Stimulated activated CD8-positive, alpha-beta memory T cell treated with anti-CD3 and anti-CD28 coated beads, Interleukin-12 subunit alpha, Interleukin-12 subunit beta, amount 100 ng/mL, for 4 hours (primary cell): ENCODE measurements around the gene ZAR1L.

Experiments
- DNase-seq: peaks from one replicate; pipeline ENCODE4 v3.0.0-alpha.2; 2020; ENCODE audit warnings: low read depth

The ZAR1L gene

DNA sequence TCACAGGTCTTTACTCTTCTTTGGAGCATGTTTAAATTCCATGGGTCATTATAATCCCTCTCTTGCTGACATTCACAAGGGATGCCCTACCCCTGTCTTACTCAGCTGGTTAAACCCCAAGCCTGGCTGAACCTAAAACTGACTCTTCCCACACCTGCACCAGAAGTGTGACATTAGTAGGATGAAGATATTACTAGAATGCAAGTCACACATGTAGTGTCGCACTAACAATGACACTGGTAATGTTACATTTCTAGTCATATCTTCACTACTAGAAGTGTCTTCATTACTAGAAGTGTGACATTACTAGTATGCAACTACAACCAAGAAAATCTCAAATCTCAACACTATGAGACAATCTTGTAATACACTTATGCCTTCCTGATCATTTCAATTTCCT is 14.2 kb downstream of the ZAR1L start:
- no peak for DNase-seq

DNA sequence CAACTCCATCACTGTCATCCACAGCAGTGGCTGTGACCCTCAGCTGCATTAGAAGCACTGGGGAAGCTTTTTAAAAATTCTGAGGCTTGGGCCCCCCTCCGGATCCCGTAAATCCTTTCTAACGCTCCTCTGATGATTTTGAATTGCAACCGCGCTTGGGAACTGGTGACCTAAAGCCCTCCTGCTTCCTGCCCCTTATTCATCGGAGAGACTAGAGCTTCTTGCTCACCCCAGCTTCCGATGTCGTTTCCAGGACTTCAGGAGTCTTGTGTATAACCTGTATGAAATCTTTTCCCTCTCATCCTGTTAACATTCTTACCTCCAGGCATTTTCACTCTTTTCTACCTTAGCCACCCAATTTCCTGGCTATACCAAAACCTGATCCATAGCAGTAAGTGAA is 14.8 kb downstream of the ZAR1L start:
- no peak for DNase-seq

DNA sequence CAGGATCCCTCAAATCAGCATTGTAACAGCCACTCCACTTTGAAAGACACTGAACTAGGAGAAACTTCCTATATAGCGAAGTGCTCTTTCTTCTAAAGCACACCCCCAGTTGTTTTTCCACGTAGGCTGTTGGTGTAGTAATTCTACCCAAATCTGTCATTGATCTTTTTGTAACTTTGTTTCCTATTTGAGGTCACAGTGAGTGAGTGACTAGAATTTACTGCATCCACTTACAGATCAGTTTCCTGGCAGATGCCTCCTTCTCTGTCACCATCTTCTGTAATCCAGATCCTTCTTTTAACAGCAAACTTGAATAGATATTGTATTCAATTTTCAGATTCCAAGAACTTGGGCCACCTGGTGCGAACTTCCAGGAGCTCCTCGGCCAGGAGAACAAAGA is 15.3 kb downstream of the ZAR1L start:
- DNase-seq: no peak

- no peak for DNase-seq
Observed at GRCh38 chr13:32298695-32299094, 16.5 kb downstream of the ZAR1L start.

- no peak for DNase-seq
Observed at GRCh38 chr13:32297206-32297605, 18.0 kb downstream of the ZAR1L start.

DNA sequence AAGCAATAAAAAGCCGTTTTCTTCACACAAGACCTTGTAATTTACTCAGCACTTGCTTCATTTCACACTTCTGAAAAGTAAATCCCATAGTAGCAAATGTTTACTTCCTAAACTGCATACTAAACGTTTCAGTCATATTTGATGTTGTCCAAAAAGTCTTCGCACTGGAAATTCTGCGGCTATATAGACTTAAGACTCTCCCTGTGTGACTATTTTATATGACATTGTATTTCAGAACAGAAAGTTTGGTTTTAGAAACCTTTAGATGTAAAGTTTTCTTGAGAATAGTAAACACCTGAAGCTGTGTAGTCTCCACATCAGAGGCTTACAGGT is 29.6 kb downstream of the ZAR1L start:
- DNase-seq: no peak

- DNase-seq: no peak
Observed at GRCh38 chr13:32284927-32285632, 30.1 kb downstream of the ZAR1L start.

DNA sequence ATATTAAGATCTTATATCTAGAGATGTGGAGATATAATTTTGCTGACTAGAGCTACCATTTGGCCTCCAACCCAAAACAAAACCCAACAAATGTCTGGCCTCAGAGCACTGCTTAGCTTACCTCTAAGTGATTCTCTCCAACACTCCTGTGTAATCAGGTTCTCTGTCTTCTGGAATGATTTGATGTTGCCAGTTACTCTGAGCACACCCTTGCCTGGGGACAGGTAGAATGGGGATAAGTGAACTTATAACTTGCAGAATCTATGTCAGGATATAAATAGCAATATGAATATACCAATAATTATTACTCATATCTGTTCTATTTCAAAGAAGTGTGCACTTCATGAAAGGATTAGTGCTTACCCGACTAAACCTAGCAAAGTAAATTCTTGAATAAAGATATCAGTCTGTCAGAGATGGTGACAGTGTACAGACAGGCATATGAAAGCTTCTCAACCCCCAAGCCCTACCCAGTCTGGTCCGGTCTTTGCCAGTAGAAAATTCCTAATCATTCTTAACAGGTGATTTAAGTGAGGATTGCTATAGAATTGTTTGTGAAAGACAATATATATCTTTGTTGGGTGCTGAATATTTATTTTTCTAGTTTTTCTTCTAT is 33.0 kb downstream of the ZAR1L start:
- DNase-seq: no peak

- no peak for DNase-seq
Observed at GRCh38 chr13:32281096-32281495, 34.1 kb downstream of the ZAR1L start.

DNA sequence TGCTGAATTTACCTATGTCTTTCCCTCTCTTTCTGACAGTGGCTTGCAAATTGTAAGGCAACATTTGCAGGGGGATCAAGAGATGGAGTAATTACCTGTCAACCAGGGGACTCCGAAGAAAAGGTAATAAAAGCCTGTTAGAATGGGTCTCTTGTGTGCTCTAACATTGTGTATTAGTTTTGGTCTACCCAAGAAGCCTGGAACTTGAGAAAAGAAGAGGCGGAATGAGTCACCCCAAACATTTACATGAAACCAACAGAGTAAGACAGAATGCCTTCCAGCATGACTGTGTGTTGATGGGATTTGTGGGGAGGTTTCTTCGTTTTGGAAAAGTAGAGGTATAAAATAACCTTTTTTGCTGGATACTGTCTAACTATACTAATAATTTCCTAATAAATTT is 36.7 kb downstream of the ZAR1L start:
- no peak for DNase-seq

GRCh38 chr13:32277839-32278238 is 37.3 kb downstream of the ZAR1L start:
- DNase-seq: no peak

DNA sequence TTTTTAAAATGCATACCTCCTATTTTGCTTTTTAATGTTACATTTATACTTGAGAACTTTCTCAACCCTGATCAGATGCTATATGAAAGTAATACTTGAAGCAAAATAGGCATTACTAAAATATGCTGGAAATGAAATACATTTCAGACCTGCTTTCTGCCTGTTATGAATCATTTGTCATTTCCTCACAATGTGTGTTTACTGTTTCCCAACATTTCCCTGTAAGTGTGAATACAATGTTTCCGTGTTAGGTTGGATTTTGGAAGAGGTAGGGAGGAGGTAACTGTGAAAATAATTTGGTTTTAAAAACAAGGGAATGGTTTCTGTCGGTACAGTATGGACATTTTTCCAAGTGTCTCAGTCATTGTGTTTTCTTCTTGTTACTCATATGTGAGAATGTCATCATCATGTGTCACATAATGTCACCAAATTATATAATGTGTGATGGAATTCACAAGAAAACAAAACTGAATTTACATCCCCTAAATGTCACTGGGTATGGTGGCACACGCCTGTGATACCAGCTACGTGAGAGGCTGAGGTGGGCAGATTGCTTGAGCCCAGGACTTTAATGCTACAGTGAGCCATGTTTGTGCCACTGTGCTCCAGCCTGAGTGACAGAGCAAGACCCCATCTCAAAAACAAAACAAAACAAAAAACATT is 43.0 kb downstream of the ZAR1L start:
- DNase-seq: no peak

GRCh38 chr13:32267836-32268439 is 47.2 kb downstream of the ZAR1L start:
- DNase-seq: no peak

GRCh38 chr13:32266130-32266529 is 49.0 kb downstream of the ZAR1L start:
- DNase-seq: no peak

DNA sequence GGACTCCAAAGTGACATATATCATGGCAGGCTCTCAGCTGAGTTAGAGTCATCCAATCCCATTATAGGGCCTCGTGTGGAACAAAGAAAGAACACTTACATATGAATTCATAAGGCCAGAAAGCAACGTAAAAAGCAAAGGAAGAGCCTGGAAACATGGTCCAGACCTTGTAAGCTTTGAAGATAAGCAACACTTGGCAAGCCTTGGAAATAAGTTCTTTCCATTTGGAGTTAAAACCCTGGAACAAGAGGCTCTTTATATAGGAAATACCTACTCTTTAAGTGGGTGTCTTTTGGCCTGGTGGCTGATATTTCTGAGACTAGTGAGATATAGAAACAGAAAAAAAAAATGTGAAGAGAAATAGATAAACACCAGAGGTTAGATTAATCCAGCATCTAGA is 49.4 kb downstream of the ZAR1L start:
- no peak for DNase-seq

- DNase-seq: no peak
Observed at GRCh38 chr13:32264407-32264806, 50.8 kb downstream of the ZAR1L start.

GRCh38 chr13:32262619-32263018 is 52.5 kb downstream of the ZAR1L start:
- DNase-seq: no peak

GRCh38 chr13:32262165-32262564 is 53.0 kb downstream of the ZAR1L start:
- no peak for DNase-seq

GRCh38 chr13:32261567-32261966 is 53.6 kb downstream of the ZAR1L start:
- no peak for DNase-seq

DNA sequence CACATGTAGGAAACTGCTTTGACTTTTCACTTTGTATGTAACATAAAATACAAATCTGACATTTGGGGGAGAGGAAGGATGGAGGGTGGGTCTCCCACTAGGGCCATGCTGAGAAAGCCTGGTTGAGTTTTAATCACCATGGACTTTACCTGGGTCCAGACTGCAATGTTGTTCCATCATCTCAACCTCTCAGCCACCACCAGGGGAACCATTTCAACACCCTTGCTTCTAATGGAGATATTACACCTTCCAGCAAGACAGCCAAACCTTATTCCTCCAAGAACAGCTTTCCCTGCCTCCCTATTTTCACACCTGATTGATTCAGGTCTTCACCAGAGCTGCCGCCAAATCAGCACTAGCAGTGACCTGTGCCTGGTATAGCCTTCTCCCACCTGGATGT is 56.0 kb downstream of the ZAR1L start:
- DNase-seq: no peak

DNA sequence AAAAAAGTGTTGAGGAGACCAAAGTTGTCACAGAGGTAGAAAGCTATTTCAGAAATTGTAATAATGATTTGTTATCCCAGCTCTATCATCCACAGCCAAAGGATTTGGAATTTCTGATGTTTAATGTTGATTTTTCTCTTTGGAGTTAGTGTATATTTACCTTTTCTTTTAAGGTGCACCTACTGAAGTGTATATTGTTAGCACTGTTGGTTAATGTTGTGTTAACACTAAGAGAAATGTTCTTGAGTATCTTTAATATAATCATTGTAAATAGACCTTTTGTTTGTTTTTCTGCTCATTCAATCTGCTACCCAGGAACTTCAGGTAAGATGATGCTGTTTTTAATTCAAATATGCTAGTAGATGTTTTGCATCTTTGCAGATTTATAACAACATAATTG is 57.5 kb downstream of the ZAR1L start:
- DNase-seq: no peak

DNA sequence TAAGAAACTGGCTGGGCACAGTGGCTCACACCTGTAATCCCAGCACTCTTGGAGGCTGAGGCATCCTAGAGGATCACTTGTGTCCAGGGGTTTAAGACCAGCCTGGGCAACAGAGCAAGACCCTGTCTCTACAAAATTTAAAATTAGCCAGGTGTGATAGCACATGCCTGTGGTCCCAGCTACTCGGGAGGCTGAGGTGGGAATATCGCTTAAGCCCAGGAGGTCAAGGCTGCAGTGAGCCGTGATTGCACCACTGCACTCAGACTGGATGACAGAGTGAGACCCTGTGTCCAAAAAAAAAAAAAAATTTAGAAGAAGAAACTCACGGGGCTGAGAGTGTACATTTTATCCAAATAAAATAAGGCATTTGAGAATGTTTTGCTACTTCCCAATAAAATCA is 58.9 kb downstream of the ZAR1L start:
- DNase-seq: no peak

DNA sequence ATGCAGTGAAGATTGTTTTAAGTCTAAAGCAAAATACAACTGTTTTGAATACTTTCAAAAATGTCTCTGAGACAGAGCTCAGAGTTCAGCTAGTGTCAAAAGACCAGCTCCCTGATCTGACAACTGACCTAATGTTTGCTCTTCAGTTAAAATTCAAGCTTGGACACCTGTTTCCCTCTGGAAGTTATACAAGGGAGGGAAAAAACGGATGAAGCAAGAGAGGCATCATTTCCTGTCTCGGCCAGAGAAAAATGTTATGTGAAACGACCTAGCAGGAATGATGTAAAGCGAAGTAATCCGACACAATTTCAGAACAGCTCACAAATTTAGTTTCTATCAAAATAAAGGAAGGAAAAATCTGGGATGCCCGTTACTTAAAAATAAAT is 59.4 kb downstream of the ZAR1L start:
- DNase-seq: no peak
